Cerebellar nuclear complex (tissue), 1 donor: ENCODE measurements around the gene RBM19.

ENCODE experiments used
- DNase-seq, 2 experiments: peaks; one replicate each; lab custom pipeline; 2025; lab: John Stamatoyannopoulos, UW

RBM19 gene

GRCh38 chr12:113778432-113779132 is 187.5 kb downstream of the RBM19 start:
- DNase-seq: no peak

GRCh38 chr12:113777751-113778150 is 188.4 kb downstream of the RBM19 start:
- no peak for DNase-seq

- no peak for DNase-seq
Measured at GRCh38 chr12:113776536-113776935, 189.6 kb downstream of the RBM19 start.

- DNase-seq: no peak
Measured at GRCh38 chr12:113774526-113774925, 191.6 kb downstream of the RBM19 start.

GRCh38 chr12:113772505-113773030 is 193.6 kb downstream of the RBM19 start:
- DNase-seq: no peak

GRCh38 chr12:113770389-113770865 is 195.7 kb downstream of the RBM19 start:
- no peak for DNase-seq

GRCh38 chr12:113769305-113769704 is 196.8 kb downstream of the RBM19 start:
- no peak for DNase-seq

GRCh38 chr12:113768850-113769249 is 197.3 kb downstream of the RBM19 start:
- no peak for DNase-seq

- DNase-seq: no peak
Measured at GRCh38 chr12:113766879-113767878, 198.9 kb downstream of the RBM19 start.
